Vagina (tissue), 2 donors: ENCODE measurements around the gene ZNF641. TPM values are rescaled to one million over a fixed set of nuclear protein-coding genes. Genes with fewer than 3 reads are reported as not detected.

Experiments used
- DNase-seq, 2 donors: peaks; one replicate each; pipeline ENCODE4 v3.0.0-alpha.2; 2017; ENCODE audit errors: extremely low spot score in 2 of 2
- H3K27ac ChIP-seq: fragments of 200-600 bp; sonication (generic); one replicate; pipeline ENCODE4 v1.5.1; 2019
- H3K27me3 ChIP-seq: fragments of 200-600 bp; sonication (generic); one replicate; pipeline ENCODE4 v1.5.1; 2019
- H3K36me3 ChIP-seq, 2 donors: fragments of 200-600 bp; sonication (generic); one replicate each; pipeline ENCODE4 v1.5.1; 2017 to 2019
- H3K4me1 ChIP-seq: fragments of 200-600 bp; sonication (generic); one replicate; pipeline ENCODE4 v1.5.1; 2019
- H3K4me3 ChIP-seq, 2 donors: fragments of 200-600 bp; sonication (generic); 1 replicate in 1 of 2; 2 replicates in 1 of 2; pipeline ENCODE4 v1.5.1; 2016 to 2019
- H3K9me3 ChIP-seq: fragments of 200-600 bp; sonication (generic); one replicate; pipeline ENCODE4 v1.5.1; 2019
- POLR2A ChIP-seq, 2 donors: fragments of 450-650 bp; IDR thresholded peaks; one replicate each; pipeline ENCODE4 v1.6.1; 2017; ENCODE audit warnings: antibody characterized with exemption in 2 of 2, mild to moderate bottlenecking in 2 of 2, moderate library complexity in 2 of 2
- POLR2AphosphoS5 ChIP-seq, 2 donors: sonication (generic); formaldehyde crosslinking; IDR thresholded peaks; one replicate each; pipeline ENCODE4 v1.9.0; 2017; ENCODE audit warnings: antibody characterized with exemption in 2 of 2, mild to moderate bottlenecking in 2 of 2, low read depth in 1 of 2; ENCODE audit not compliant: insufficient read depth in 1 of 2
- intact Hi-C: fragments of 100-400 bp; cut with DNase I; formaldehyde crosslinking; loops from one replicate; pipeline ENCODE4 v1.15.1; 2023
- total RNA-seq: library from RNA; depleted of rRNA; stranded (reverse); fragments of >200 nt; gene quantifications from one replicate; pipeline ENCODE4 v1.2.3, GENCODE V29; 2016
- TF ChIP-seq, protein P1 (sequence below), 3 experiments: fragments of 450-650 bp in 2 of 3; fragments of 200-600 bp in 1 of 3; sonication (generic) in 1 of 3; IDR thresholded peaks; one replicate each; pipeline ENCODE4 v1.5.1; 2017 to 2019; ENCODE audit warnings: antibody characterized with exemption in 3 of 3, mild to moderate bottlenecking in 2 of 3, moderate library complexity in 2 of 3

The ZNF641 gene
- total RNA-seq, 1 donor from 2014 or later: 15.5 TPM

GRCh38 chr12:48311313-48311712, 39.4 kb downstream of the ZNF641 start:
- intact Hi-C loops: no loop called here

DNA sequence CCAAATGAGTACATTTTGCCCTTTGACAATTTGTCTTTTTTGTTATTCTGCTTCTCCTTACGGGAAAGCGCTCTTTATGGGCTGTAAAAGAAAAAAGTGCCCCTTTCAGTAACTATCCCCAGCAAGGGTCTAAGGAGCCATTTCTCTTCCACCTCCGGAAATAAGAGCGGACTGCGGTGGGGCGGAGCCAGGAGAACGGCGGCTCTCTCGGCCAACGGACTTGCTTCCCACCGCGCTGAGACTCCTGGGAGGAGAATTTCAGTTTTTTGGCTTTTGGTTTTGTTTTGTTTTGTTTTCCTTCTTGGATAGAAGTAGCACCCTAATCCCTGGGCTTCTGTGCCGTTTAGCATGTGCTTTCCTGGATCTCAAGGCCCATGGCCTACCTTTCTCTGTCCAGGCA, 43.5 kb downstream of the ZNF641 start:
- H3K27me3 ChIP-seq: no peaks in the 10 kb centered on the region

More at GRCh38 chr12:48311313-48311712, 39.4 kb downstream of the ZNF641 start:
- TF ChIP-seq POLR2AphosphoS5 (IDR thresholded peaks at IDR 0.05; ENCODE audit: insufficient read depth in 1 of 2, low read depth in 1 of 2): no peak
- no peak for TF ChIP-seq POLR2A (IDR thresholded peaks at IDR 0.05)
- TF ChIP-seq, protein P1, sequence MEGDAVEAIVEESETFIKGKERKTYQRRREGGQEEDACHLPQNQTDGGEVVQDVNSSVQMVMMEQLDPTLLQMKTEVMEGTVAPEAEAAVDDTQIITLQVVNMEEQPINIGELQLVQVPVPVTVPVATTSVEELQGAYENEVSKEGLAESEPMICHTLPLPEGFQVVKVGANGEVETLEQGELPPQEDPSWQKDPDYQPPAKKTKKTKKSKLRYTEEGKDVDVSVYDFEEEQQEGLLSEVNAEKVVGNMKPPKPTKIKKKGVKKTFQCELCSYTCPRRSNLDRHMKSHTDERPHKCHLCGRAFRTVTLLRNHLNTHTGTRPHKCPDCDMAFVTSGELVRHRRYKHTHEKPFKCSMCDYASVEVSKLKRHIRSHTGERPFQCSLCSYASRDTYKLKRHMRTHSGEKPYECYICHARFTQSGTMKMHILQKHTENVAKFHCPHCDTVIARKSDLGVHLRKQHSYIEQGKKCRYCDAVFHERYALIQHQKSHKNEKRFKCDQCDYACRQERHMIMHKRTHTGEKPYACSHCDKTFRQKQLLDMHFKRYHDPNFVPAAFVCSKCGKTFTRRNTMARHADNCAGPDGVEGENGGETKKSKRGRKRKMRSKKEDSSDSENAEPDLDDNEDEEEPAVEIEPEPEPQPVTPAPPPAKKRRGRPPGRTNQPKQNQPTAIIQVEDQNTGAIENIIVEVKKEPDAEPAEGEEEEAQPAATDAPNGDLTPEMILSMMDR (IDR thresholded peaks at IDR 0.05): no peak
- H3K9me3 ChIP-seq: no peaks in the 10 kb centered on the region
- H3K4me1 ChIP-seq: no peaks in the 10 kb centered on the region
- H3K27me3 ChIP-seq: no peaks in the 10 kb centered on the region
- DNase-seq: no peak
- no peaks in the 10 kb centered on the region for H3K36me3 ChIP-seq
- H3K27ac ChIP-seq: no peak overlapping the region
- no peak overlapping the region for H3K4me3 ChIP-seq

GRCh38 chr12:48305190-48305589, 45.5 kb downstream of the ZNF641 start:
- no peak overlapping the region for H3K4me3 ChIP-seq
- intact Hi-C loops: no loop called here
- no peak for TF ChIP-seq POLR2A (IDR thresholded peaks at IDR 0.05)
- TF ChIP-seq POLR2AphosphoS5 (IDR thresholded peaks at IDR 0.05; ENCODE audit: insufficient read depth in 1 of 2, low read depth in 1 of 2): no peak
- TF ChIP-seq, protein P1 (IDR thresholded peaks at IDR 0.05): no peak
- no peaks in the 10 kb centered on the region for H3K27me3 ChIP-seq
- DNase-seq: no peak
- no peak overlapping the region for H3K27ac ChIP-seq
- H3K4me1 ChIP-seq: no peaks in the 10 kb centered on the region
- no peaks in the 10 kb centered on the region for H3K9me3 ChIP-seq
- H3K36me3 ChIP-seq: no peaks in the 10 kb centered on the region

More for the DNA sequence above, 43.5 kb downstream of the ZNF641 start:
- Histone ChIP-seq H3K27ac (no peak overlapping the region), H3K4me1 (no peaks in the 10 kb centered on the region), H3K9me3 (no peaks in the 10 kb centered on the region), H3K4me3 (no peak overlapping the region), H3K36me3 (no peaks in the 10 kb centered on the region)
- TF ChIP-seq POLR2A (IDR thresholded peaks at IDR 0.05) (no peak), POLR2AphosphoS5 (IDR thresholded peaks at IDR 0.05; ENCODE audit: insufficient read depth in 1 of 2, low read depth in 1 of 2) (no peak)
- TF ChIP-seq, protein P1 (IDR thresholded peaks at IDR 0.05): no peak
- intact Hi-C loops: no loop called here
- DNase-seq: no peak

DNA sequence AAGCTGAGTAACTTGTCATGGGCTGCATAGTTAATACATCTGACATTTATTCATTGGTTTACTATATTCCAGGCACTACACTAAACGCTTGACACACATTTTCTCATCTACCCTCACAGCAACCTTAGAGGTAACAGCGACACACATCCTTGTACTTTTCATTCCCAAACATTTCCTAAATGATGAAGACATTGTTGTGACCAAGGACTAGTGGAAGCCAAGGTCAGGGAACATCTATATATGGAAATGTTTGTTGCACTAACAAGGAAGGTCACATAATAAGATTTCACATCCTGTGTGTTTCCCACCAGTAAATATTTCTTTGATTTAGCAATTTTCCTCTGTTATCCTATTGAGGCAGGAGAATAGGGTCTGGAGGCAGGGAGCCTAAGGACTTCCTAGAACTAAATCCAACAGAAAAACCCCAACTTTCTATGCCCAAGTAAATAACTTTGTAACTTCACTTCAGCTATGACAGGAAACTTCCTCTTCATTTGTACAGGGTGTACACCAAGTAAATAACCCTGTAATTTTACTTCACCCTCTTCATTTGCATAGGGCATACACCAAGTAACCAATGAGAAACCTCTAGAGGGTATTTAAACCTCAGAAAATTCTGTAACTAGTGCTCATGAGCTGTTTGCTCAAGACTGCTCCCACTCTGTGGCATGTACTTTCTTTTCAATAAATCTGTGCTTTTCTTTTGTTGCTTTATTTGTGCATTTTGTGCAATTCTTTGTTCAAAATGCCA, 48.4 kb downstream of the ZNF641 start:
- H3K27me3 ChIP-seq: no peaks in the 10 kb centered on the region
- no peak for DNase-seq
- H3K27ac ChIP-seq: no peak overlapping the region
- TF ChIP-seq, protein P1 (IDR thresholded peaks at IDR 0.05): no peak
- TF ChIP-seq POLR2A (IDR thresholded peaks at IDR 0.05): no peak
- H3K4me1 ChIP-seq: no peaks in the 10 kb centered on the region
- H3K9me3 ChIP-seq: no peaks in the 10 kb centered on the region
- no peak overlapping the region for H3K4me3 ChIP-seq
- no peaks in the 10 kb centered on the region for H3K36me3 ChIP-seq
- intact Hi-C loops: no loop called here

DNA sequence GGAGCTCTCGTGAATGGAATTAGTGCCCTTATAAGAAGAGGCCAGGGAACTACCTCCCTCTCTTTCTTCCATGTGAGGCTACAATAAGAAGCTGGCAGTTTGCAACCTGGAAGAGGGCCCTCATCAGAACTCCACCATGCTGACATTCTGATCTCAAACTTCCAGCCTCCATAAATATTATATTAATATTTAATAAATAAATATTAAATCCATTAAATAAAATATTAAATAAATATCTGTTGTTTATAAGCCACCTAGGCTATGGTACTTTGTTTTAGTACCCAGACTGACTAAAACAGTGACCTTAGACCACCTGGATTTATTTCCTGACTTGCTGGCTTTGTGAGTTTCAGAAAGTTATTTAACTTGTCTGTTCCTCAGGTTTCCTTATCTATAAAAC, 49.9 kb downstream of the ZNF641 start:
- Histone ChIP-seq H3K4me3 (no peak overlapping the region), H3K4me1 (peaks cover 5% of the 10 kb centered on the region), H3K36me3 (no peaks in the 10 kb centered on the region), H3K27ac (no peak overlapping the region), H3K27me3 (no peaks in the 10 kb centered on the region), H3K9me3 (no peaks in the 10 kb centered on the region)
- intact Hi-C loops: no loop called here
- no peak for DNase-seq
- TF ChIP-seq POLR2AphosphoS5 (IDR thresholded peaks at IDR 0.05; ENCODE audit: insufficient read depth in 1 of 2, low read depth in 1 of 2) (no peak), POLR2A (IDR thresholded peaks at IDR 0.05) (no peak)
- TF ChIP-seq, protein P1 (IDR thresholded peaks at IDR 0.05): no peak
